Keratinocyte (primary cell): ENCODE measurements around the gene ZNF69.

Experiments
- EZH2 ChIP-seq: IDR thresholded peaks from one replicate; pipeline ENCODE4 v1.6.1; 2012; ENCODE audit warnings: inconsistent platforms, mild to moderate bottlenecking, low read length, moderate library complexity
- TF ChIP-seq, protein P1 (sequence below), 3 experiments: IDR thresholded peaks in 1 of 3; conservative IDR thresholded peaks in 1 of 3; optimal IDR thresholded peaks in 1 of 3; 2 replicates in 2 of 3; 3 replicates in 1 of 3; pipeline versions ENCODE3 to v1.5.1; 2011; ENCODE audit warnings: low read length in 3 of 3, mild to moderate bottlenecking in 3 of 3, moderate library complexity in 2 of 3, control low read depth in 1 of 3, inconsistent platforms in 1 of 3; ENCODE audit not compliant: insufficient read depth in 2 of 3; ENCODE audit errors: extremely low read depth in 1 of 3

DNA sequence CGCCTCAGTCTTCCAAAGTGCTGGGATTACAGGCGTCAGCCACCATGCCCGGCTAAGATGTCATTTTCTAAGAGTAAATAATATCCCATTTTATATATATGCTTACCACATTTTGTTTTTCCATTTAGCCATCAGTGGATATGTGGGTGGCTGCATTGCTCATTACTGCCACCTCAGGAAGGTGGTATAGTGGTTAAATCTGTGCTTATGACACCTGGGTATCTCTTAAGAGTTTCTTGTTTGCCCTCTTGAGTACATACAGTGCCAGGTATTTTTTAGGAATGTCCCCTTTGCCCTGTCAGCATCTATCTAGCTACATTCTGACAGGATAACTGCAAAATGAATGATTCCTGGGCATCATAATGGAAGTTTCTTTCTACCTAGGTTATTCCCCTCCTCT lies 14.6 kb downstream of the ZNF69 start:
- TF ChIP-seq, protein P1, sequence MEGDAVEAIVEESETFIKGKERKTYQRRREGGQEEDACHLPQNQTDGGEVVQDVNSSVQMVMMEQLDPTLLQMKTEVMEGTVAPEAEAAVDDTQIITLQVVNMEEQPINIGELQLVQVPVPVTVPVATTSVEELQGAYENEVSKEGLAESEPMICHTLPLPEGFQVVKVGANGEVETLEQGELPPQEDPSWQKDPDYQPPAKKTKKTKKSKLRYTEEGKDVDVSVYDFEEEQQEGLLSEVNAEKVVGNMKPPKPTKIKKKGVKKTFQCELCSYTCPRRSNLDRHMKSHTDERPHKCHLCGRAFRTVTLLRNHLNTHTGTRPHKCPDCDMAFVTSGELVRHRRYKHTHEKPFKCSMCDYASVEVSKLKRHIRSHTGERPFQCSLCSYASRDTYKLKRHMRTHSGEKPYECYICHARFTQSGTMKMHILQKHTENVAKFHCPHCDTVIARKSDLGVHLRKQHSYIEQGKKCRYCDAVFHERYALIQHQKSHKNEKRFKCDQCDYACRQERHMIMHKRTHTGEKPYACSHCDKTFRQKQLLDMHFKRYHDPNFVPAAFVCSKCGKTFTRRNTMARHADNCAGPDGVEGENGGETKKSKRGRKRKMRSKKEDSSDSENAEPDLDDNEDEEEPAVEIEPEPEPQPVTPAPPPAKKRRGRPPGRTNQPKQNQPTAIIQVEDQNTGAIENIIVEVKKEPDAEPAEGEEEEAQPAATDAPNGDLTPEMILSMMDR (optimal IDR thresholded peaks at IDR 0.05 in 1 of 3, IDR thresholded peaks at IDR 0.05 in 1 of 3, conservative IDR thresholded peaks at IDR 0.05 in 1 of 3; ENCODE audit: extremely low read depth in 1 of 3, insufficient read depth in 2 of 3, low read length in 3 of 3) = no peak
- TF ChIP-seq EZH2 = no peak
